Gastrocnemius medialis (tissue), 4 donors: ENCODE results near the gene ALX3.

ENCODE experiments used
- CTCF ChIP-seq, 5 experiments: fragments of 450-650 bp in 3 of 5; fragments of 200-600 bp in 2 of 5; sonication (generic) in 2 of 5; IDR thresholded peaks in 4 of 5; conservative IDR thresholded peaks in 1 of 5; 1 replicate in 4 of 5; 2 replicates in 1 of 5; pipeline ENCODE4 v1.5.1; 2016 to 2019; ENCODE audit warnings: antibody characterized with exemption in 5 of 5, mild to moderate bottlenecking in 3 of 5, moderate library complexity in 3 of 5
- POLR2A ChIP-seq, 2 donors: fragments of 450-650 bp; IDR thresholded peaks; one replicate each; pipeline ENCODE4 v1.6.1; 2017; ENCODE audit warnings: antibody characterized with exemption in 2 of 2, mild to moderate bottlenecking in 2 of 2, moderate library complexity in 2 of 2

DNA sequence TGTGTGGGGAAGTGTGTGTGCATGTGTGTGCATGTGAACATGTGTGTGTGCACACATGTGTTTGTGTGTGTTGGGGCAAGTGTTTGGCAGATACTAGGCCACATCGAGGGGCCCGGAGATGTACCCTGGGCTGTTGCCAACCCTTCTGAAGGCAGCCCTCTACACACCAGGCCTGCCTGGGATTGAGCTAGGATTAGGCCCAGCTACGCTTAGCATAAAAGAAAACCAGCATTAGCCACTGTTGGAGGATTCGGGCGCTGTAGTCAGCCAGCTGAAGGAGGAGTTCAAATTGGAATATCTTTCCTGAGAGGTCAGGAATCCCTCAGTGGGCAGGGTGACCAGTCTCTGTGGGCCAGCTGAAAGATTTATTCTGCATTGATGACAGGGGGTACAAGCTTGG lies 10.6 kb upstream of the ALX3 start:
- TF ChIP-seq CTCF (IDR thresholded peaks at IDR 0.05 in 4 of 5, conservative IDR thresholded peaks at IDR 0.05 in 1 of 5) (no peak), POLR2A (IDR thresholded peaks at IDR 0.05) (no peak)
